ENCODE measurements around the gene KCP.

KCP gene

DNA sequence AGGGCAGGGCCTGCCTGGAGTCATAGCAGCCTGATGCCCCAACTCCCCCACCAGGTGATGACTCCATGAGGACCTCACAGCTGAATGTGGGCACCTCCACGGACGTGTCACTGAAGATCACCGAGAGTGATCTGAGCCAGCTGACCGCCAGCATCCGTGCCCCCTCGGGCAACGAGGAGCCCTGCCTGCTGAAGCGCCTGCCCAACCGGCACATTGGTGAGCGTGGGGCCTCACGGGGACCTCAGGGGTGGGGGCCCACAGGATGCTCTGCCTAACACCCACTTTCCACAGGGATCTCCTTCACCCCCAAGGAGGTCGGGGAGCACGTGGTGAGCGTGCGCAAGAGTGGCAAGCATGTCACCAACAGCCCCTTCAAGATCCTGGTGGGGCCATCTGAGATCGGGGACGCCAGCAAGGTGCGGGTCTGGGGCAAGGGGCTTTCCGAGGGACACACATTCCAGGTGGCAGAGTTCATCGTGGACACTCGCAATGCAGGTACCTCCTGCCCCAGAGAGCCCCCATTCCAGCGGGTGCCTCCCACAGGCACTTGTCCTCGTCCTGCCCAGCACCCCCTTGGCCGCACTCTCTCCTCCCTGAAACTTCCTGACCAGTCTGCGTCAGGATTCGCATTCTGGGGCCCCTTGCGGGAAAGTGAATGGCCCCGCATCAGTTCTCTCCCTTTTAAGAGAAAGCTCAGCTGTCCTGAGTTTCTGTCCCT is 57.8 kb downstream of the KCP start:
- DNase-seq, result no peak

DNA sequence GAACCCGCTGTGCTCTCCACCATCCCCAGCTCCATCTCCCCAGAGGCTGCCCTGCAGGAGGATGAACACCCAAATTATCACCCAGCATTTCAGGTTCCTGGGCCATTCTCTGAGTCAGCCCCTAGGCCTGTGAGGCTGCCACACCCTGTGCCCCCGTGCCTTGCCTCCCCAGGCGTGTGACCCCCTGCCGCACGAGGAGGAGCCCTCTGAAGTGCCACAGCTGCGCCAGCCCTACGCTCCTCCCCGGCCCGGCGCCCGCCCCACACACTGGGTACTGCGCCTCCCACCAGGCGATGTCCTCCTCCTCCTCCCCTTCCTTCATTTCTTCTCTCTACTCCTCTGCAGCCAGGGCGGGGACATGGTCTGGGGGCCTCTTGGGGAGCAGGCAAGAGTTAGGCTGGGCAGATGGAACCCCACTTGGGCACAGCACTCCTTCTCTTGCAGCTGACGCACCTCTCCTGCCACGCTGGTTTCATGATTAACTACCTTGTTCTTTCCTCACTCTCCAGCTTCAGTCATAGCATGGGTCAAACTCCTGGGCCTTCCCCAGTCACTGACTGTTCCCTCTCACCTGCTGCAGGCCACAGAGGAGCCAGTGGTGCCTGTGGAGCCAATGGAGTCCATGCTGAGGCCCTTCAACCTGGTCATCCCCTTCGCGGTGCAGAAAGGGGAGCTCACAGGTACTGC is 60.6 kb downstream of the KCP start:
- DNase-seq, result no peak

GRCh38 chr7:128849156-128849515 is 61.4 kb downstream of the KCP start:
- DNase-seq, result no peak

DNA sequence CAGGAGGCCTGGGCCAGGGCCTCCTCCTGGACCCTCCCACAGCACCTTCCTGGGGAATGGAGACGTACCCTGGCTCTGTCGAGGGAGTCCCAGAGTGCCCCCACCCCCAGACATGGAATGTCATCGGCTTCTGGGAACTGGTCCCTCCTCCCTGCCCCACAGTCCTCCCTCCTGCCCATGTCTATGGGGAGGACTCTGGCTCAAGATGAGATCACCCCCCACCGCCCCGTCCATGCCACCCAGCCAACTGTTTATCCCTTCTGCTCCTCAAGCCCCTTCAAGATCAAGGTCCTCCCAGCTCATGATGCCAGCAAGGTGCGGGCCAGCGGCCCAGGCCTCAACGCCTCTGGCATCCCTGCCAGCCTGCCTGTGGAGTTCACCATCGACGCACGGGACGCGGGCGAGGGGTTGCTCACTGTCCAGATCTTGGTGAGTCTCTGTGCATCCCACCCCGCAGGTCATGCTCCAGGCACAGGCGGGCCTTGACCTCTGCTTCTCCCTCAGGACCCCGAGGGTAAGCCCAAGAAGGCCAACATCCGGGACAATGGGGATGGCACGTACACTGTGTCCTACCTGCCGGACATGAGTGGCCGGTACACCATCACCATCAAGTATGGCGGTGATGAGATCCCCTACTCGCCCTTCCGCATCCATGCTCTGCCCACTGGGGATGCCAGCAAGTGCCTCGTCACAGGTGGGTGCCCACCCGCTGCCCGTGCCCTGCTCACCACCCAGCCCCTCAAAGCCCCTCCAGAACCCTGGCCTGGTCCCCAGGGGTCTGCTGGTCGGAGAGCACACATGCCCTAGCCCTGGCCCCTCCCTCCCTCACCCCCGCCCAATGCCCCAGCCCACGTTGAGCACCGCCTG is 62.0 kb downstream of the KCP start:
- DNase-seq, result no peak

DNA sequence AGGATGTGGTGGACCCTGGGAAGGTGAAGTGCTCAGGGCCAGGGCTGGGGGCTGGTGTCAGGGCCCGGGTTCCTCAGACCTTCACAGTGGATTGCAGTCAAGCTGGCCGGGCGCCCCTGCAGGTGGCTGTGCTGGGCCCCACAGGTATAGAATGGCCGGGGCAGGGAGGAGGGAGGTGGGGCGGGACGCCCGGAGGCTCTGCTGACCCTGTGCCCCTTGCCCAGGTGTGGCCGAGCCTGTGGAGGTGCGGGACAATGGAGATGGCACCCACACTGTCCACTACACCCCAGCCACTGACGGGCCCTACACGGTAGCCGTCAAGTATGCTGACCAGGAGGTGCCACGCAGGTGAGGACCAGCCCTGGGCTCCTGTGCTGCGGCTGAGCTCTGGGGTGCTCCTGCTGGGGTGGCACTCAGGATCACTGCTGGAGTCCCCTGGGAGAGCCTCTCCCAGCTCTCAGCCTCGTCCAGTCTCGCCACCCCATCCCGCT is 62.7 kb downstream of the KCP start:
- DNase-seq, result no peak

GRCh38 chr7:128846781-128847444 is 63.6 kb downstream of the KCP start:
- no peak for DNase-seq

GRCh38 chr7:128845987-128846386 is 64.5 kb downstream of the KCP start:
- no peak for DNase-seq

DNA sequence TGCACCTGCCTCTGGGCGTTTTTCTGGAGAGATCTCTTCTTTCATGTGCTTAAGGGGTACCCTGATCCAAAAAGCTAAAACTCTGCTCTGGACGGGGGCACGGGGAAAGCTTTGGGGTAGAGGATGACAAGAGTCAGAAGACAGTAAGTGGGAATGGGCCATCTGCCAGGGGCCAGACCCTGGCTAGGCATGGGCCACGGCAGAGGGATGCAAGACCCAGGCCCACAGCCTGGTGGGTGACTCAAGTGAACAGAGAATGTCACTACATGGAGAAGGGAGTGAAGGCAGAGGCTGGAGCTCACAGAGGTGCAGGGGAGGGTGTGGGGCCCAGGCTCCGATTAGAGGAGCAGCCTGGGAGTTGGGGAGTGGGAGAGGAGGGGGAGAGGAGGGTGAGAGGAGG is 65.0 kb downstream of the KCP start:
- DNase-seq, result no peak

DNA sequence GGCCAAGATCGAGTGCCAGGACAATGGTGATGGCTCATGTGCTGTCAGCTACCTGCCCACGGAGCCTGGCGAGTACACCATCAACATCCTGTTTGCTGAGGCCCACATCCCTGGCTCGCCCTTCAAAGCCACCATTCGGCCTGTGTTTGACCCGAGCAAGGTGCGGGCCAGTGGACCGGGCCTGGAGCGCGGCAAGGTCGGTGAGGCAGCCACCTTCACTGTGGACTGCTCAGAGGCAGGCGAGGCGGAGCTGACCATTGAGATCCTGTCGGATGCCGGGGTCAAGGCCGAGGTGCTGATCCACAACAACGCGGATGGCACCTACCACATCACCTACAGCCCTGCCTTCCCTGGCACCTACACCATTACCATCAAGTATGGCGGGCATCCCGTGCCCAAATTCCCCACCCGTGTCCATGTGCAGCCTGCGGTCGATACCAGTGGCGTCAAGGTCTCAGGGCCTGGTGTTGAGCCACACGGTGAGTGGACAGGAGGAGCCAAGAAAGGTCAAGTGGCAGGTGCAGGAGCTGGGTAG is 65.7 kb downstream of the KCP start:
- no peak for DNase-seq

- DNase-seq, result no peak
Observed at GRCh38 chr7:128843938-128844621, 66.4 kb downstream of the KCP start.

GRCh38 chr7:128842674-128843641 is 67.6 kb downstream of the KCP start:
- DNase-seq, result no peak

DNA sequence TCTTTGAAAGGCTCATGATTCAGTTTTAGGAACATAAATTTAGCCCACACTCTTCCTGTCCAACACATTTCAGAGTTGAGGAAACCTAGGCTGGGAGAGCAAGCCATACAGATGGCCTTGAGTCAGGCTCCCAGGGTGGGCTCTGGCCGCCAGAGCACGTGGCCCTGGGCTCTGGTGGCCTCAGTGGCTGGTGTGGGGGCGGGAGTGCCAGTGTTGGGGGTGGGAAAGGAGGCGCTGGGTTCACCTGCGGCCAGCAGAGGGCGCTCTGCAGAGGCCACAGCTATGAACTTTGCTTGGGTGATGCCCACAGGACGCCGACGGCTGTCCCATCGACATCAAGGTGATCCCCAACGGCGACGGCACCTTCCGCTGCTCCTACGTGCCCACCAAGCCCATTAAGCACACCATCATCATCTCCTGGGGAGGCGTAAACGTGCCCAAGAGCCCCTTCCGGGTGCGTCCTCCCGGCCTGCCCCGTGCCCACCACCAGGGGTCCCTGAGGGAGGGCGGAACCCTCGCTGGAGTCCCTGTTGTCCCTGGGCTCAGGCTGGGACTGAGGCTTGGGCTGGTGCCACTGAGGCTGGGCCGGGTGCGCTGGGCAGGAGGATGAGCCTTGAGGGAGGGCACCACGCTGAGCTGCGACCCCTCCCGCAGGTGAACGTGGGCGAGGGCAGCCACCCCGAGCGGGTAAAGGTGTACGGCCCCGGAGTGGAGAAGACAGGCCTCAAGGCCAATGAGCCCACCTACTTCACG is 68.4 kb downstream of the KCP start:
- DNase-seq, result no peak

DNA sequence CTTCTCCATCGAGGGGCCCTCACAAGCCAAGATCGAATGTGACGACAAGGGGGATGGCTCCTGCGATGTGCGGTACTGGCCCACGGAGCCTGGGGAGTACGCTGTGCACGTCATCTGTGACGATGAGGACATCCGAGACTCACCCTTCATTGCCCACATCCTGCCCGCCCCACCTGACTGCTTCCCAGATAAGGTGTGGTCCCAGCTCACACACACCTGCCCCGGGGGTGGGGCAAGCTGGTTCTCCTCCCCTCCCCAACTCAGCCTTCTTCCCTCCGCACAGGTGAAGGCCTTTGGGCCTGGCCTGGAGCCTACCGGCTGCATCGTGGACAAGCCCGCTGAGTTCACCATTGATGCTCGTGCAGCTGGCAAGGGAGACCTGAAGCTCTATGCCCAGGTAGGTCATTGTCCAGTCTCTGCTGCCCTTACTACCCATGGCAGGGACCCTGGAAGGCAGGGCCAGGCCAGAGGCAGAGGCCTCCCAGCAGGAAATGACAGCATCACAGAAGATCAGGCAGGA is 69.3 kb downstream of the KCP start:
- no peak for DNase-seq

GRCh38 chr7:128840326-128841170 is 70.0 kb downstream of the KCP start:
- DNase-seq, result no peak

DNA sequence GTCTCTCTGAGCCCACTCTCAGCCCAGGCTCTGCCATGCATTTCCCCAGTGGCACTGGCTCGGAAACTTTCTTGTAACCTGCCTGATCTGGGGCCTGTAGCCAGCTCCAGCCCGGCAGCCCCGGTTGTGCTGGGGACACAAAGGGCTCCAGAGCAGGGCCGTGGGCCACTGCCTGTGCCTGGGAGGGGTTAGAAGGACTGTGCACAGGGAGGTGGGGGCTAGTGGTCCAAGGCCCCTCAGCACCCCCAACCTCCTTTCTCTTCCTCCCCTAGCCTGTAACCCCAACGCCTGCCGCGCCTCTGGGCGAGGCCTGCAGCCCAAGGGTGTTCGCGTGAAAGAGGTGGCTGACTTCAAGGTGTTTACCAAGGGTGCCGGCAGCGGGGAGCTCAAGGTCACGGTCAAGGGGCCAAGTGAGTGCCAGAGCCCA is 70.7 kb downstream of the KCP start:
- no peak for DNase-seq

DNA sequence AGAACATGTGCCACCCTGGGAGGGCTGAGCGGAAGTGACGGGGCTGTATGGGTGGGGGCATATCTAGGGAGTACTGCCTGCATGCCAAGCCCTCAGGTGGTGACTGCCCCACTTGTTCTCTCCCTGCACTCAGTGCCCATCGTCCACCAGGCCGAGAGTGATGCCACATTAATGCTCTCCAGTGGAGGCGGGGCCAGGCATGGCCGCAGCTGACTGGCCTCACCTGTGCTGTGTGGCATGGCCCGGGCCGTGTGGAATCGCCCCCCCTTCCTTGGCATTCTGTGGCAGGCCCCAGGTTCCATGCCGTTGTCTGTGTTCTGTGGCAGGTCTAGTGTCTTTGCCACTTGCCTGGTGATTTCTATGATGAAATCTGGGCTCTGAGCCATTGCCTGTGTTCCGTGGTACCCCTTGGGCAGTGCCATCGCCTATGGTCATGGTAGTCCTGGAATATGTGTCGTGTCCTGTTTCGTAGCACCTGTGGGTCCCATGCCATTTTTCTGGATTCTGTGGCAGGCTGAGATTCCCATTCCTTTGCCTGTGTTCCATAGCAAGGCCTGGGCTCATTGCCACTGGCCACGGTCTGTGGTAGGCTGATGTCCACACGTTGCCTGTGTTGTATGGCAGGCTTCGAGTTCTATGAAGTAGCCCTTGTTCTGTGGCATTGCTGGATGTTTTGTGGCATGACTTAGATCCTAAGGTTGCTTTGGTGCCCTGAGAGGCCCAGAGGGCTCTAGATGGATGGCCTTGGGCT is 71.4 kb downstream of the KCP start:
- DNase-seq, result no peak

DNA sequence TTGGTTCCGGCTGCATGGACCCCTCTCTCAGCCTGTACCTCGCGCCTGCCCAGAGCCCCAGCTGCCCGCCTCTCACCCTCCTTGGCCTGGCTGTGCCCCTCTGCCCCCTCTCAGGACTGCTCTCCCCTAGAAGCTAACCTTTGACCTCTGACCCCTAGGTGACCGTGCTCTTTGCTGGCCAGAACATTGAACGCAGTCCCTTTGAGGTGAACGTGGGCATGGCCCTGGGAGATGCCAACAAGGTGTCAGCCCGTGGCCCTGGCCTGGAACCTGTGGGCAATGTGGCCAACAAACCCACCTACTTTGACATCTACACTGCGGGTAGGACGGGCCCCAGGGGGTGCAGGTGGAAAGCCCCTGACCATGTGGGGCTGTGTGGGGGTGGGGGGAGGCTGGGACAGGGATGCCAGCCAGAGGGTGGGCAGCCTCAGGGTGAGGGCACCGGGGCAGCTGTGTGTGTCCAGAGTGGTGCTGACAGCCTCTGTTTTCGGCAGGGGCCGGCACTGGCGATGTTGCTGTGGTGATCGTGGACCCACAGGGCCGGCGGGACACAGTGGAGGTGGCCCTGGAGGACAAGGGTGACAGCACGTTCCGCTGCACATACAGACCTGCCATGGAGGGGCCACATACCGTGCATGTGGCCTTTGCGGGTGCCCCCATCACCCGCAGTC is 72.3 kb downstream of the KCP start:
- no peak for DNase-seq

- DNase-seq, result no peak
Observed at GRCh38 chr7:128837521-128837921, 73.0 kb downstream of the KCP start.

Data from NCI-H1048 (cell line).